ENCODE results near the gene NOD2.

DNA sequence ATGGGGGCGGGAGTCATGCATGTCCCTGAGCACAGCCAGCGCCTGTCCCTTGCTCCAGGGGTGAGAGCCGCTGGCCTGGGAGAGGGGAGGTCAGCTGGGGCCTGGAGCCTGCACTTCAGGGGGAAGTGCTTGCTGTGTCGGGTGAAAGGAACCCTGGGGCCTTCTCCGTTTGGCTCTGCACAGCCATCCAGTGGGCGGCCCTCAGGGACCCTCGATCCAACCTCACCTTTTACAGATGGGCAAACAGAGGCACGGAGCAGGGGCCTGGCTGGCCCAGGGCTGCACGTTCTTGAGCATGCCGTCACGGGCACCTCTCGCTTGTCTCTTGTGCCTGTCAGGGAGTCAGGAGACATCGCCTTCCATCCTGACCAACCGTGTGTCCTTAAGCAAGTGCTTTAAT, 14.1 kb upstream of the NOD2 start:
- TF ChIP-seq, protein P1, sequence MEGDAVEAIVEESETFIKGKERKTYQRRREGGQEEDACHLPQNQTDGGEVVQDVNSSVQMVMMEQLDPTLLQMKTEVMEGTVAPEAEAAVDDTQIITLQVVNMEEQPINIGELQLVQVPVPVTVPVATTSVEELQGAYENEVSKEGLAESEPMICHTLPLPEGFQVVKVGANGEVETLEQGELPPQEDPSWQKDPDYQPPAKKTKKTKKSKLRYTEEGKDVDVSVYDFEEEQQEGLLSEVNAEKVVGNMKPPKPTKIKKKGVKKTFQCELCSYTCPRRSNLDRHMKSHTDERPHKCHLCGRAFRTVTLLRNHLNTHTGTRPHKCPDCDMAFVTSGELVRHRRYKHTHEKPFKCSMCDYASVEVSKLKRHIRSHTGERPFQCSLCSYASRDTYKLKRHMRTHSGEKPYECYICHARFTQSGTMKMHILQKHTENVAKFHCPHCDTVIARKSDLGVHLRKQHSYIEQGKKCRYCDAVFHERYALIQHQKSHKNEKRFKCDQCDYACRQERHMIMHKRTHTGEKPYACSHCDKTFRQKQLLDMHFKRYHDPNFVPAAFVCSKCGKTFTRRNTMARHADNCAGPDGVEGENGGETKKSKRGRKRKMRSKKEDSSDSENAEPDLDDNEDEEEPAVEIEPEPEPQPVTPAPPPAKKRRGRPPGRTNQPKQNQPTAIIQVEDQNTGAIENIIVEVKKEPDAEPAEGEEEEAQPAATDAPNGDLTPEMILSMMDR (conservative IDR thresholded peaks at IDR 0.05): no peak
- TF ChIP-seq EZH2 (IDR thresholded peaks at IDR 0.05; ENCODE audit: low read depth): no peak
